HG02938 (cell line): ENCODE data around the gene RND1.
A peak's percentile ranks its signal among the peaks of the same experiment; 100 is the strongest.

Source experiments
- ATAC-seq: cut with Tn5 transposase; IDR thresholded peaks from one replicate; pipeline ENCODE4 v1.9.1; 2021; ENCODE audit warnings: mild to moderate bottlenecking, moderate library complexity; ENCODE audit not compliant: unreplicated experiment

Gene RND1

DNA sequence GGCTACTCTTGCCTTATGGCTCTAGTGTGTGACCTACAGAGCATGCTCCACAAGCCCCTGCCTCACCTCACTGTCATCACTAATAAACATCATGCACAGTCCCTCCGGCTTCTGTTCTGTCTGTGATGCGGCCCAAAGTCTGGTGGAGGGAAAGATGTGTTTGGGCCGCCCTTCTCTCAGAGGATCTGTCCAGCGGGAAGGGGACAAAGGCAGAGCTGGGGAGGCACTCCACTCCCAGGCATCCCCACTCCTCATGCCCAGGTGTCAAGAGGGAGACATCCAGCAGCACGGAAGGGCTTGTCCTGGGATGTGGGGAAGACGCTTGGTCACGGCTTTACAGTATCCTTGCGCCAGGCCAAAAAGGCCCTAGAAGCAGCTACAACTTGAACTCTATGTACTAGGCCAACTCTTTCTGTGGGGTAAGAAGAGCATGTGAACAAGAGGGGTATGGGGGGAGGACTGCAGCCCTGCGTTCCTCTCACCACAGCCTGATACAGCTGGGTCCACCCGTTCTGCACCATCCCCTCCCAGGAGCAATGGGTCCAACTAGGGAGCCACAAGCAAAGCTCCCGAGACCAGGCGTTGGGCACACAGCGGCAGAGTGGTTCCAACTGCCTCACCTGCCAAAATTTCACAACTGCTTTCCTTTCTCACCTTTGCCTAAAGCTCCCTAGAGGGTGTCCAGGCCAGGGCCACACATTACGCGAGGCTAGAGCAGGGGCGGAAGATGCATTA is 36.7 kb downstream of the RND1 start:
- no peak for ATAC-seq

DNA sequence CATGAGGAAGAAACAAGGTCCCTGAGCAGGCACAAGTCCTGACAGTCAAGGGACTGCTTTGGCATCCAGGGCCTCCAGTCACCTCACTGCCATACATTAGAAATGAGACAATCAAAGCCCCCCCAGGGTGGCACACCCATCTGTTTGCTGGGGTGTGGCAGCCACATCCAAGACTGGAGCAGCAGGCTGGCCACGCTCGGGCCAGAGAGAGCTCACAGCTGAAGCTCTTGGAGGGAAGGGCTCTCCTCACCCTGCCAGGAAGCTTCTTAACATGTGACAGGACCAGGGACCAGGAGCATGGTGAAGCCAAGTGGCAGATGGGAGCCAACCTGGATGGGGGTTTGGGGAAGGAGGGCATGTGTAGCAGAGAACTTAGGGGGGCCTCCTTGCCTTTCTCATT is 37.4 kb downstream of the RND1 start:
- ATAC-seq: no peak

DNA sequence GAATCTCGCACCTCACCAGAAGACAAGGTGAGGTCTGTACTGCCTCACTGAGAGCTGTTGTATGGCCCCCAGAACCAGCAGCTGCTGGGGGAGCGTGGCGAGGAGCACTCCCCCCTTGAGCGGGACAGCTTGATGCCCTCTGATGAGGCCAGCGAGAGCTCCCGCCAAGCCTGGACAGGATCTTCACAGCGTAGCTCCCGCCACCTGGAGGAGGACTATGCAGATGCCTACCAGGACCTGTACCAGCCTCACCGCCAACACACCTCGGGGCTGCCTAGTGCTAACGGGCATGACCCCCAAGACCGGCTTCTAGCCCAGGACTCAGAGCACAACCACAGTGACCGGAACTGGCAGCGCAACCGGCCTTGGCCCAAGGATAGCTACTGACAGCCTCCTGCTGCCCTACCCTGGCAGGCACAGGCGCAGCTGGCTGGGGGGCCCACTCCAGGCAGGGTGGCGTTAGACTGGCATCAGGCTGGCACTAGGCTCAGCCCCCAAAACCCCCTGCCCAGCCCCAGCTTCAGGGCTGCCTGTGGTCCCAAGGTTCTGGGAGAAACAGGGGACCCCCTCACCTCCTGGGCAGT is 38.1 kb downstream of the RND1 start:
- ATAC-seq: no peak

DNA sequence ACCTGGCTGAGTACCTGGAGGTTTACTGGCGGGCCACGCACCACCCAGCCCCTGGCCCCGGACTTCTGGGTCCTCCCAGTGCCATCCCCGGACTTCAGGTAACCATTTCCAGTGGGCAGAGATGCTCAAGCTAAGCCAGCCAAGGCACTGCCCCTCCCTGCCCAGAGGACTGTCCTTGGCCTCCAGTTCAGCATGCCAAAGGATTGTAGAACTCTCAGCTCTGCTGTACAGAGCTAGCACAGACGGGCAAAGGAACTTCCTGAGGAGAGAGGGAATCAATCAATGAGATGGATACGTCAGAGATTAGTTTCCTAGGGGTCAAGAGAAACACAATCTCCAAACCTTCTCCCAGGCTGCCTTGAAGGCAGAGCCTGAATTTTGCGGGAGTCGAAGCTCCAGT is 38.6 kb downstream of the RND1 start:
- no peak for ATAC-seq

DNA sequence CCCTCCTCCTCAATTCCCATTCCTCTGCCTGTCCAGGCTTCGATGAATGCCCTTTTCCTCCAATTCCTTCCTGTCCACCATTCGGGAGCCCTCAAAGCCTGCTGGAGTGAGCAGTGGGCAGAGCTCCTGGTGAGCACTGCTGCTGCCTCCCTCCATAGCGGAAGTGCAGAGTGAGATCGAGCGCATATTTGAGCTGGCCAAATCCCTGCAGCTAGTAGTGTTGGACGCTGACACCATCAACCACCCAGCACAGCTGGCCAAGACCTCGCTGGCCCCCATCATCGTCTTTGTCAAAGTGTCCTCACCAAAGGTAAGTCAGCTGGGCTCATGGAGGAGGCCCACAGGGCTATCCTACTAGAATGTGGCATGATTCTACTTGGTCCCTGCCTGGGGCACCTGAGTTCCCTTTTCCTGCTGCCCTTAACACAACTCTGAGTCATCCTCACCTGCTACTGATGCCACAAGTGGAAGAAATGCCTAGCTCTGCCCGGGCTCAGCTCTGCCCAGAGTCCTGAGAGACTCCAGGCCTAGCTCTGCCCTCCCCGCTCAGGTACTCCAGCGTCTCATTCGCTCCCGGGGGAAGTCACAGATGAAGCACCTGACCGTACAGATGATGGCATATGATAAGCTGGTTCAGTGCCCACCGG is 39.3 kb downstream of the RND1 start:
- ATAC-seq: no peak

DNA sequence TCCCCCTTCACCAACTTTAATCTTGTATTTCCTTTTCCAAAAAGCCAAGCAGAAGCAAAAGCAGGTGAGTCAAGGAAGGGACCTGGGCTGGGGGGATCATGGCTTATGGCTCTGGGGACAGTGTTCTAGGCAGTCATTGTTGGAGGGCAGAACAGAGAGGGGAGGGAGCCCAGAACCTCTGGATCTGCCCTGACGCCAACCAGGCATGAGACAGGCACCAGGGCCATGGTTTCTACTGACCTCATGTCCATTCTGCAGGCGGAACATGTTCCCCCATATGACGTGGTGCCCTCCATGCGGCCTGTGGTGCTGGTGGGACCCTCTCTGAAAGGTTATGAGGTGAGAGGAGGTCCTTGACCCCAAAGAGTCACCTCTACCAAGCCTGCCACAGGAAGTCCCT is 40.8 kb downstream of the RND1 start:
- ATAC-seq: no peak

DNA sequence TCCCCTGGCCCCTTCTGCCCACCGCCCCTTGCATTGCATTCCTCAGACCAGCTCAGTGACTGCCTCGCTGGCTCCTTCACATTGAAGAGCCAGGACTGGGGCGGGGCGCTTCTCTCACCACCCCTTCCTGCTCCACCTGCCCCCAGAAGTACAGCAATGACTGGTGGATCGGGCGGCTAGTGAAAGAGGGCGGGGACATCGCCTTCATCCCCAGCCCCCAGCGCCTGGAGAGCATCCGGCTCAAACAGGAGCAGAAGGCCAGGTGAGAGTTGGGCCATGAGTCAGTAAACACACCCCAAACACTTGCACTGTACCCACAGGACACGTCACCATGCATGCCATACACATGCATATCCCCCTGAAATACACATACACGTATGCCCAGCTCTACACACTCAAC is 41.6 kb downstream of the RND1 start:
- no peak for ATAC-seq

DNA sequence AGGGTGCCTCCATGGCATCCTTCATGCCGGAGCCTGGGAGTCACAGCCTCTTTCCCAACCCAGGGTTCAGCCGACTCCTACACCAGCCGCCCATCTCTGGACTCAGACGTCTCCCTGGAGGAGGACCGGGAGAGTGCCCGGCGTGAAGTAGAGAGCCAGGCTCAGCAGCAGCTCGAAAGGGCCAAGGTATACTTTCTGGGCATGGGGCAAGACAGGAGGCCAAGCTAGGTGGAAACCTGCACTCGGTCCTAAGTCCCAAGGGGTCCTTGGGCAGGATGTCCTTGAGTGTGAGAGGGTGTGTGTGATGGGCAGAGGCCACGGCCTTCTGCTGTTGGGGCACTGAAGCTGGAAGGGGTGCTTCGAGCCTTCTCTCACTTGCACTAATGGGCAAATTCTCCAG is 42.4 kb downstream of the RND1 start:
- no peak for ATAC-seq

DNA sequence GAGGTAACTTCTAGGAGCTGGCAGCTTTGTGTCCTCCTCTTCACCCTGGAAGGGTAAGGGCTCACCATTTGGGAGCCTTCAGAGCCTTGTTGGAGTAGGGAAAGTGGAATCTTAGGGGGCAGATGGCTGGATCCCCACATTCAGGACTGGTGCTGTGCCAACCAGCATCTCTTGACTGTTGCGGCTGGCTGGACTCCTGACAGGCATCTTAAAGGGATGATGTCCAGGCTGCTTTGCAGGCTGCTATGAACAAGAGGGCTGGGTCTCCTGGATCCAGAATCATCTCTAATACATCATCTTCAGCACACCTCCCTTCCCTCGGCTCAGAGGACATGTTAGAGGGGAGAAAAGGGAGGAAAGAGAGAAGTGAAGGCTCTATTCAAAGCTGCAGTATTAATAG is 43.0 kb downstream of the RND1 start:
- no peak for ATAC-seq

DNA sequence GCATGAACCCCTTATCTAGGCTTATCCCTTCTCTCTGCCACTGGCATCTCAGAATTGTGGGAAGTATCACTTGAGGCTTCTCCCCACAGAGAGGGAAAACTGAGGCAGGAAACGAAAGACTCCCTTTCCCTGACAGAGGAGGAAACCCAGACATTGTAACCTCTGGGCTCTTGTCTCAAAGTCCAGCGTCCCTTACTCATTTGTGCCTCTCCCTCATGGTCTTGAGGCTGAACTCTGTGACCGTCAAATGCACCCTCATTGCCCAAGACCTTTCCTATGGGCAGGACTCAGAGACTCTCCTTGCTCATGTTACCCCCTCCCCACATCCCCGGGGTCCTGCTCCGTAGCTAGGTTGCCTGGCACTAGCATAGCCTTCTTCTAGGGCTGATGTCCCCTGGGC is 43.5 kb downstream of the RND1 start:
- no peak for ATAC-seq

DNA sequence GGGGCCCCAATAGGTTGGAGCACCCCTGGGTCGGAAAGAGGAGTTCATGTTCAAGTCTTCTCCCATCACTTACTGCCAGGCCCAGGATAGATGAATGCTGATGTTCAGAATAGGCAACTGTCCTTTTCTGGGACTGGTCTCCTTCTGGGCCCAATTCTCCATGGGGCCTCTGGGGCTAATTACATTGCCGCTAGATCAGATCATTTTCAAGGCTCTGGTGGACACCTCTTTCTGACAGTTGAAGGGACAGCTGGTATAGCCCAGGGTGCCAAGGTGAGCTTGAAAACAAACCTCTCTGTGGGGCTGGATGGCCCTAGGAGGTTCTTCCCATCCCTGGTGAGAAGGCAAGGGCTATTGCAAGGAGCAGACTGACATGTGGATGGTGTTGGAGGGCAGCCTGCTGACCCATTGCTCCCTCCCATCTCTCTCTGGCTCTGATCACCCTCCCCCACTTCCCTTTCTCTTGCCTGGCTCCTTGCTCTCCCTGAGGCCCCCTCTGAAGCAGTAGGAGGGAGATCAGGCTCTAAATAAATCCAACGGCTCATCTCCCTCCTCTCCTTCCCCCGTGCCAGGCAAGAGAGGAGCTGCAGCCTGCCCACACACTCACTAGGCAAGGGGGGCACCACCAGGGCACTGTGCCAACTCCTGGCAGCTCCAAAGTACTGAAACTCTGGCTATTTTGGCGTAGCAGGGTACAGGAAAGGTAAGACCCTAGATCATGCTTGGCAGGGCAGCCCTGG is 45.5 kb downstream of the RND1 start:
- no peak for ATAC-seq

DNA sequence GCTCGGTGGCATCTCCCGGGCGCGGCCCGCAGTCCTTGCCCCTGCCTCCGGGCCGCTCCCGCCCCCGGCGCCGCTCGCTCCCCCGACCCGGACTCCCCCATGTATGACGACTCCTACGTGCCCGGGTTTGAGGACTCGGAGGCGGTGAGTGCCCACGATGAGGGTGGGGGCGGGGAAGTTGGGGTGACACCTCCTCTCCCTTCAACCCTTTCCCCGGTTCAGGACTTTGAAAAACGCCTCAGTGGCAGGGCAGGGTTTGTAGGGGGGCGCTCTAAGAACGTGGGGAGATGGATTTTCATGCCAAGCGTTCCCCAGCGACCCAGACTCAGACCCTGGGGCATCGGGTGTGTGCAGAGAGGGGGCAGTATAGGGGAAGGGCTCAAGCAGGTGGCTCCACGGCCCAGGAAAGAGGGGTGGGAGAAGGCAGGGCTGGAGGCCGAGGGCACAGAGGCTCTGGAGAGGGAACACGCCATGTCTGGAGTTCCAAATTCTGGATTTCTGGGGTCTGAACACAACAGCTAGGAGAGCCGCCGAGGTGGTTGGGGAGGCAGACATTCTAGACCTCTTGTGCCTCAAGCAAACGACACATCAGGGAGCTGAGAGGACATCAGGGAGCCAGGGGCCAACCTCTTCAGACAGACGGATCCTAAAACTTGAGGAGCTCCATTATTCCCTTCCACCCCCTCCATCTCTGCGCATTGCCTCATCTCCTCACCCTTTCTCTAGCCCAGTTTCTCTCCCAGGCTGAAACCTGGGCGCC is 46.7 kb downstream of the RND1 start:
- no peak for ATAC-seq

DNA sequence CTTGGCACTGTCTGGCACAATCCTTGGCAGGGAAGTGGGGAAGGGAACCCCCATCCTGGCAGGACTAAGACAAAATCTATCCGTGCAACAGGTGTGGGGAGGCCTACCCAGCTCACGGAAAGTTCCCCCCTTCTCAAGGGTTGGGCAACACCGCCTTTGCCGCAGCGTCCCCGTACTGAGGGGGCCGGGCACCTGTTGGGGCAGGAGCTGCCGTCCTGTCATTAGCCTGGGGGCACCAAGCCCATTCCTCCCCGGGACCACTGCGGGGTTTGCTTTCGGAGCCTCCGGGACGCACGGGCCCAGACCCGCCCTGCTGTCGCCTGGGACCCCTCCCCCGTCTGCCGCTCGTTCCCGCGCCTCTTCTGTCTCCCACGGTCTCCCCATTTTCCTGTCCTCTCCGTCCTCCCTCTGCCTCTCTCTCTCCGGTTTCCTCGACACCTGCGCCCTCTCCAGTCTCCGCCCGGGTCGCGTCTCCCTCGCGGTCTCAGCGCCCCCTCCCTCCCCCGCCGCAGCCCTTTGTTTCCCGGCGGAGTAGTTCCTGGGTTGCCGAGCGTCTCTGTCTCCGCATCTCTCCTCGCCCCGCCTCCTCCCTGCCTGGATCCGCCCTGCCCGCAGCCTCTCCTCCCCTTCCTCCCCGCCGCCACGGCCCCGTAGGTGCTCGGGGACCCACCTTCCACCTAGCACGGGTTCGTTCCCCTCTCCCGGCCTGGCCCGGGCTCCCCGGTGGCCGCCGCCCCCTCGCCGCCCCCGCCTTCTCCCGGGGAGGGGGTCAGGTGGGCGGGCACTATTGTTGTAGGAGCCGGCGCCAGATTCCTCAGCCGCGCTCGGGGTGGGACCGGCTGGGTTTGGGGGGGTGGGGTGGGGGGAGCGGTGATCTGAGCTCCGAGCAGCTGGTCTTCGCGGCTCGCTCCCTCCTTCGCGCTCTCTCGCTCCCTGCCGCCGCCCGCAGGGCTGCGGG is 47.5 kb downstream of the RND1 start, which contains the start of gene CACNB3:
Gene CACNB3 (plus strand): TSS at position 624 of the 958 bp plus-strand sequence. CDS start 434 bp downstream, outside the sequence.
- no peak for ATAC-seq

DNA sequence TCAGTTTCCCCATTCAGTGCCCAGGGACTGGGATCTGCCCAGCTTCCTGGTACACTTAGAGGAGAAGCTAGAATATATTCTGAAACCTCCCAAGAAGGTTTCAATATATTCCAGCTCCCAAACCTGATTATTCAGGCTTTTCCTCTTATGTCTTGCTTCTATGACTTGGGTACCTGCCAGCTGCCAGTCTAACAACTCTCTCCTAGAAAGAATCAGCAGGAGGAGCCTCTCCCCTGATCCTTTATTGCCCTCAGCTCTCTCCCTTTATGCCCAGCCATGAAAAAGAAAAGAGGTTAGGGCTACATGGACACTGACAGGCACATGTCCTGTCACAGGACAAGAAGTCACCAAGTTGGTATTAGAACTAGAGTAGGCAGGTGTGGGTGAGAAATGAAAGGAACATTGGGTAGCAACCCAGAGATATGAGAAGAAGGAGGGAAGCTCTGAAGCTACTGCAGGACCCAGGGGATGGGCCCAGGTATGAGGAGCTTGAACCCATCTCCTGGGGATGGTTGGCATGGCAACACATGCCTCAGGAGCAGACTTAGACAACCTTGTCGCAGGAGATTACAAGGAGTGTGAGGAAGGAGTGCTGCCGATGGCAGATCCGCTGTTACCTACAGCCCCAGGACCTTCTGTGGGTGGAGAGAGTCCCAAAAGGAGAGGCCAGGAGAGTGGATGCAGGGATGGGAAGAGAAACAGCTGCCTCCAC is 49.4 kb downstream of the RND1 start:
- no peak for ATAC-seq

DNA sequence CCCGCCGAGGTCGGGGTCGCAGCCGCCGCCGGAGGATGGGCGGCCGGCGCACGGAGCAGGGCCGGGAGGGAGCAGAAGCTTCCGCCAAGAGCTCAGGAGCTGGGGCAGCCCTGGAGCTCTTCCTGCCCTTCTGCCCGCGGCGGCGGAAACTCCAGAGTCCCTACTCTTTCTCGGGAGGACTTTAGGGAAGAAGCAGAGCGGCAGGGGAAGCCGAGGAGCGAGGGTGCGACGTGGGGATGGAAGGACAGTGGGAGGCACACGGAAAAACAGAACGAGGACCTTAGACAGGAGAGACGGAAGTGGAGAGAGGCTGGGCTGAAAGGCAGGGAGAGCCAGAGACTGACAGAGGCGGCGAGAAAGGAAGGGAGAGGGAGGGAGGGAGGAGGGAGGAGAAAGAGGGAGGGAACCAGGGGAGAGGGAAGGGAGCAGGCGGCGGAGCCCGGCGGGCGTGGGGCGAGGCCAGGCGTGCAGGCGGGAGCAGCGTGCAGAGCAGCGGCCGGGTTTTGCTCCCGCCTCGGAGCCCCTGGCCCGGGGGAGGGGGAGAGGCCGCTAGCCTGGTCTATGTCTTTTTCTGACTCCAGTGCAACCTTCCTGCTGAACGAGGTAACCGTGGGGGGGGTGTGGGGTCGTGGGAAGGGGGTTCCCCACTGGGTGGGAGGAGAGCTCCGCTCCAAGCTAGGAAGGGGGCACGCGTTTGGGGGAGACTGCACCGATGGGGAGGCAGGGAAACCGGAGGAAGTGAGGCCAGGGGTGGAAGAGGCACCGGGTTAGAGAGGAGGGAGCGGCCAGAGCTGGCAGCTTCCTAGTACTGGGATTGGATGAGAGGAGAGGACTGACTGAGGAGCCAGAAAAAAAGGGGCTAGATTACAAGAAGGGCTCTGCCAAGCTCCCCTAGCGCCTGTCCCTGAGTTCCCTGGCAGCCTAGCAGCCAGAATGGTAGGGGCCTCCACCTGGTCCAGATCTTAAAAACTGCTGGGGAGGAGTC is 50.3 kb downstream of the RND1 start:
- no peak for ATAC-seq

DNA sequence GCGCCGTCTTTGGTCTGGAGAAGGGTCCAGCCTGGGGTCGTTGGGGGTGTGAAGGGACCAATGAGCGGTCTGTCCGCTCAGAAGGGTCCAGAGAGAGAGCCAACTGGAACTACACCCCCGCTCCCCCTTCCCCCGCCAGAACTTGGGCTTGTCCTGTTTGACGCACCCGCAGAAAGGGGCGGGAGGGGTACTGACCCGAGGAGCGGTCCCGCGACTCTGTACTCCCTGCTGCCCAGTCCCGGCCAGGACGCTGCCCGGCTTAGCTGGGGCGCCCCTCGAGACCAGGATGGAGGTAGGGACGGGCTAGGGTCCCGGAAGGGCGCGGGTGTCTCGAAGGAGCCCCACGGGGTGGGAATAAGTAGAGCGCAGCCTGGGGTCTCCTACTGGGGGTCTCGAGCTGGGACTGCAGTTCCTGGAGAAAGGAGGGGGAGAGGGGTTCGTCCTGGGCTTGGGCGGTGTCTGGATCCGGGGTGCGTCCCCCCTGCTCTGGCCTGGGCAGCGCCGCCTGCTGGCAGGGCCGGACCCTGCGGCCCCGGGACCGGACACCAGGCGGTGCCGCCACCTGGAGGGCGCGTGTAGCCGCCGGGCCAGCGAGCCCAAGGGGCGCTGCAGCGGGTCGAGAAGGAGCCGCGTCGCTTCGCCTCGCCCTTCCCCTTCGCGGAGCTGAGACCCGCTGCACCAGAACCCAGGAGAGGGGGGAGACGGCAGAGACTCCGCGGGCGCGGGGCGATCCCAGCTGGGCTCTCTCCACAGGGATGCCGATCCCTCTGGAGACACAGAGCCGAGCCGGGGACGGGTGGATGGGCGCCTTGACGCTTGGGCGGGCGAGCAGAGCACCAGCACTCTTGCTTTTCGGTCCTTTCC is 51.2 kb downstream of the RND1 start:
- peak; percentile 76 for ATAC-seq
